ENCODE results near the gene DDAH1.

DDAH1 gene

DNA sequence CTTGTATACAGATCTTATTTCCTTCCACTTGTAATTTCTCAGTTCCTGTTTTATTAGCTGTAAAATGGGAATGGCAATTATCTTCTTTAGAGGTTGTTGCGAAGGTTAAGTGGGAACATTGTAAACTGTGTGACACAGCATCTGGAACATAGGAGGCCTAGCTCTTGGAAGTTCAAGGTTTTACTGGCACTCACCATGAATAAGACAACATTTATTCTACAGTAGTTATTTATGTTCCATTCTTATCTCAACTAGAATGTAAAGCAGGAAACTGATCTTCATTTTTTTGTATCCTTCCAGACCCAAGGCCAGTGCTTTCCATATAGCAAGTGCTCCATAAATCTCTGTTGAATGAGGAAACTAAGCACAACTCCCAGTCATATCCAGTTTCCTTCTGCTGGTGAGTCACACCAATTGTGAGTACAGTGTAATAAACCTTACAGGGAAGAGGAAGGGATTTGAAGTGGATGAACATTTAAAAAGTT, 189.9 kb downstream of the DDAH1 start:
- DNase-seq (ENCODE audit: low read depth) = no peak

DNA sequence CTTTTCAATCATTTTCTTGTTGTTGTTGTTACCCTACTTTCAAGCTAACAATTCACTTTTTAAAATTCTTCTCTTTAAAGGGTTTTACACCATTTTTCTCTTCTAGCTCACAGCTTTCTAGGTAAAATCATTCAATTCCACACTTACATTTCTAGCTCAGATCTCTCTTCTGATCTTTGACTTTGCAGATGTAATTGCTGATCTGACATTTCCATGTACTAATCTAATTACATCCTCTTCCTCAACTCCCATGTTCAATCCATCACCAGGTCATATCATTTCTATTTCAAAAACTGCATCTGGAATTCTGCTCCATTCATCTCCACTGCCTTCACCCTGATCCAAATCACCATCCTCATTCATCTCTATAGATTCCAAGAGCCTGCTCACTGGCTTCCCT, 191.6 kb downstream of the DDAH1 start:
- DNase-seq (ENCODE audit: low read depth) = no peak

DNA sequence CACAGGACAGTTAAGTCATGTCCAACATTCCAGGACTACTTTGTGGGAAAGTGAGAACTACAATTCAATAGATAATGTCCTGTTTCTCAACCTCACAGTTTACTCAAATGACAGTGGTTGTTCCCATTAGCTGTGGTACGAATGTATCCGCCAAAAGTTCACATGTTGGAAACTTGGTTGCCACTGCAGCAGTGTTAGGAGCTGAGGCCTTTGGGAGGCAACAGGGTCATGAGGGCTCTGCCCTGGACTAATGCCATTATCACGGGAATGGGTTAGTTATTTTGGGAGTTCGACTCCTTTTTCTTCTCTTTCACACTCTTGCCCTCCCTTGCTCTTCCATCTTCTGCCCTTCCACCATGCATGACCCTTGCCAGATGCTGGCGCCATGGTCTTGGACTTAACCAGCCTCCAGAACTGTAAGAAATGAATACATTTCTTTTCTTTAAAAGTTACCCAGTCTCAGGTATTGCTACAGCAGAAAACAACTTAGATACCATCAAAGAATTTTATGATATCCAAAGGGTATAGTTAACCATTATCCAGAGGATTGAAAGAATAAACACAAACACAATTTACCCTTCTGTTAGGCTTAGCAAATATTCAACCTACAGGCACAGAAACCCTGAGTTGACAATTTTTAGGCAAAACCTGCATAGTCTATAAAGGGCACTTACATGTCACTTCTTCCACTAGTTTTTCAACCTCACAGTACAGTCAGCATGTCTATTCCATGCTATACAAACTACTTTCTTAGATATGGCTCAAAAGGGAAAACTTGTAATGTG, 196.0 kb downstream of the DDAH1 start:
- DNase-seq (ENCODE audit: low read depth) = no peak
